ENCODE results near the gene PKN1. TPM values are rescaled to one million over a fixed set of nuclear protein-coding genes. Genes with fewer than 3 reads are reported as not detected.

PKN1 gene
- total and polyA plus RNA-seq, 2 of the 4 experiments (the other 2 are of a cell fraction), result 39.1 to 41.4 TPM

DNA sequence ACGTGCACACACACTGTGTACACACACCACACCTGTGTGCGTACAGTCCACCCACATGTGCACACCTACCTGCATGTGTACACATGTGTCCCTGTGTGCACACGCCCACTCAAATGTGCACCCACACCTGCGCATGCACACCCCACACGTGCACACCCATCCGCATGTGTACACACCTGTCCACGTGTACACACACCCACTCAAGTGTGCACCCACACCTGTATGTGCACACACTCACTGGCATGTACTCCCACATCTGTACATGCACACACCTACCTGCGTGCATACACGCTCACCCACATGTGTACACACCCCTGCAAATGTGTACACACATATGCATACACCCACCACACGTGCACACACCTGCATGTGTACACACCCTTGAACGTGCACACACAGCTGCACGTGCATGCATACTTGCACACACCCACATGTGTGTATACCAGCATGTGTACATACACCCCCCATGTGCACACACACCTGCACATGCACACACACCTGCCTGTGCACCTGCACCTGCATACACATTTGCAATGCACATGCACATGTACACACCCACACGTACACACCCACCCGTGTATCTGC is 10.6 kb downstream of the PKN1 start:
- Histone ChIP-seq H3K79me1 (ENCODE audit: low read depth in 1 of 2, low read length in 2 of 2) (peaks cover 3 to 50% of the 10 kb centered on the region in 2 experiments), H3K4me3 (ENCODE audit: insufficient read depth, low read depth, low read length) (no peak overlapping the region), H4K5ac (ENCODE audit: low read depth, low read length) (no peak overlapping the region), H3K36me3 (ENCODE audit: control insufficient read depth, insufficient read depth, low read length) (peaks cover 54% of the 10 kb centered on the region), H2BK120ac (ENCODE audit: low read depth, low read length) (no peak overlapping the region), H3K4me1 (ENCODE audit: control insufficient read depth, insufficient read depth, low read length) (peaks cover 2% of the 10 kb centered on the region; the same call in 1 of the 2 replicates), H2AK5ac (ENCODE audit: low read depth, low read length) (no peak overlapping the region), H3K4ac (ENCODE audit: low read depth, low read length) (no peak overlapping the region), H4K8ac (ENCODE audit: low read depth in 2 of 2, low read length in 2 of 2) (no peak overlapping the region), H3K14ac (replicated peaks; ENCODE audit: low read depth, low read length) (no peak overlapping the region), H3K27ac (ENCODE audit: insufficient read depth, low read length) (no peak overlapping the region), H2AFZ (replicated peaks; ENCODE audit: low read length, poor library complexity) (peak overlapping the region; percentile 32), H2BK15ac (ENCODE audit: low read depth, low read length) (no peak overlapping the region), H3K23ac (ENCODE audit: low read depth, low read length) (no peak overlapping the region), H4K20me1 (ENCODE audit: insufficient read depth, low read length) (peaks cover 24% of the 10 kb centered on the region), H4K91ac (ENCODE audit: insufficient read depth, low read depth, low read length) (no peak overlapping the region), H3K27me3 (ENCODE audit: control insufficient read depth, insufficient read depth, low read length) (no peaks in the 10 kb centered on the region), H3K9me3 (ENCODE audit: control insufficient read depth, insufficient read depth, low read length) (no peaks in the 10 kb centered on the region), H2BK5ac (ENCODE audit: low read depth, low read length, poor library complexity, severe bottlenecking) (no peak overlapping the region), H2BK20ac (ENCODE audit: low read depth, low read length) (no peak overlapping the region), H3K56ac (ENCODE audit: extremely low read depth, insufficient read depth, low read length) (no peak overlapping the region), H3K4me2 (ENCODE audit: low read depth, low read length) (no peak overlapping the region), H3K9ac (ENCODE audit: low read depth, low read length) (no peak overlapping the region), H3K18ac (ENCODE audit: low read depth, low read length) (no peak overlapping the region), H3K9me1 (ENCODE audit: insufficient read depth, low read length) (peaks cover 33% of the 10 kb centered on the region), H2AK9ac (replicated peaks; ENCODE audit: low read depth, low read length, poor library complexity) (peak overlapping the region; percentile 16)
- no peak for DNase-seq
- no peak for ATAC-seq (ENCODE audit: low read depth)
- no peak for TF ChIP-seq NFE2L2 (IDR thresholded peaks at IDR 0.05; ENCODE audit: low read depth, low read length)
- TF ChIP-seq USF2 (IDR thresholded peaks at IDR 0.05; ENCODE audit: low read depth, low read length), result no peak
- no peak for TF ChIP-seq RAD21 (IDR thresholded peaks at IDR 0.05; ENCODE audit: low read length)
- TF ChIP-seq CTCF (conservative IDR thresholded peaks at IDR 0.05; ENCODE audit: low read depth, low read length), result no peak
- TF ChIP-seq POLR2A (IDR thresholded peaks at IDR 0.05; ENCODE audit: low read depth, low read length), result no peak
- TF ChIP-seq RFX5 (IDR thresholded peaks at IDR 0.05; ENCODE audit: low read depth, low read length), result no peak
- no peak for TF ChIP-seq SMC3 (IDR thresholded peaks at IDR 0.05; ENCODE audit: low read depth, low read length)
- TF ChIP-seq, protein P1, sequence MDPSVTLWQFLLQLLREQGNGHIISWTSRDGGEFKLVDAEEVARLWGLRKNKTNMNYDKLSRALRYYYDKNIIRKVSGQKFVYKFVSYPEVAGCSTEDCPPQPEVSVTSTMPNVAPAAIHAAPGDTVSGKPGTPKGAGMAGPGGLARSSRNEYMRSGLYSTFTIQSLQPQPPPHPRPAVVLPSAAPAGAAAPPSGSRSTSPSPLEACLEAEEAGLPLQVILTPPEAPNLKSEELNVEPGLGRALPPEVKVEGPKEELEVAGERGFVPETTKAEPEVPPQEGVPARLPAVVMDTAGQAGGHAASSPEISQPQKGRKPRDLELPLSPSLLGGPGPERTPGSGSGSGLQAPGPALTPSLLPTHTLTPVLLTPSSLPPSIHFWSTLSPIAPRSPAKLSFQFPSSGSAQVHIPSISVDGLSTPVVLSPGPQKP (IDR thresholded peaks at IDR 0.05; ENCODE audit: borderline replicate concordance, low read depth, low read length), result no peak
- TF ChIP-seq CHD1 (IDR thresholded peaks at IDR 0.05; ENCODE audit: low read depth, low read length), result no peak
- intact Hi-C loops (cut with micrococcal nuclease) (no loop called here), dilution Hi-C loops (cut with HindIII; ENCODE audit: low sequenced_read_pairs, unreplicated experiment) (no loop called here), in situ Hi-C loops (cut with MboI; ENCODE audit: low sequenced_read_pairs) (no loop called here)
- POLR2A ChIA-PET (ENCODE audit: unreplicated experiment), result no interaction called here
- CTCF ChIA-PET, result no interaction called here
- BruUV-seq (replicated peaks), result no TSS peak
- WGBS, 2 experiments (ENCODE audit: extremely low coverage in 2 of 2, insufficient read length in 1 of 2), result 98% methylated on average over 11 of the region's 14 CpGs; no CpG with 5 or more reads in 1 of the 2 experiments

All from IMR-90 (cell line).